ENCODE data around the gene SYCP2L. TPM values are rescaled to one million over a fixed set of nuclear protein-coding genes. Genes with fewer than 3 reads are reported as not detected.
A peak's percentile ranks its signal among the peaks of the same experiment; 100 is the strongest.

The SYCP2L gene
- polyA plus RNA-seq, 1 of the 3 experiments (the other 2 are of a cell fraction): 0.82 TPM

GRCh38 chr6:10896691-10897090 lies 9.8 kb downstream of the SYCP2L start:
- CTCF ChIA-PET: interaction anchor here (2.6 kb wide), 1 partner anchor 10 kb away, joined by 7 read pairs; the partner anchor contains the start of gene SYCP2L
- Histone ChIP-seq H3K79me2 (ENCODE audit: insufficient read depth) (no peaks in the 10 kb centered on the region), H3K36me3 (replicated peaks in 1 of 2; ENCODE audit: control insufficient read depth in 1 of 2, insufficient read depth in 2 of 2, low read length in 1 of 2) (no peaks in the 10 kb centered on the region), H2AFZ (ENCODE audit: low read depth) (no peak overlapping the region), H3K9ac (no peak overlapping the region), H3K9me3 (no peaks in the 10 kb centered on the region), H3K27me3 (ENCODE audit: insufficient read depth) (no peaks in the 10 kb centered on the region), H4K20me1 (ENCODE audit: insufficient read depth) (no peaks in the 10 kb centered on the region), H3K4me2 (no peak overlapping the region), H3K4me1 (ENCODE audit: control insufficient read depth in 1 of 2, insufficient read depth in 2 of 2, low read depth in 1 of 2, low read length in 1 of 2) (no peaks in the 10 kb centered on the region), H3K4me3 (ENCODE audit: low read depth in 2 of 2, low read length in 1 of 2) (no peak overlapping the region), H3K9me2 (no peaks in the 10 kb centered on the region), H3K27ac (ENCODE audit: low read depth in 2 of 2, low read length in 1 of 2) (no peak overlapping the region), H3F3A (replicated peaks; ENCODE audit: insufficient read depth) (no peaks in the 10 kb centered on the region)
- no peak for DNase-seq
- POLR2A ChIA-PET: interaction anchor here (0.8 kb wide), 1 partner anchor 405 kb away, joined by 3 read pairs; no protein-coding TSS in a partner anchor
- 64% methylated on average over 3 of the region's 3 CpGs for WGBS (ENCODE audit: low lambda C conversion rate)
- no peak for TF ChIP-seq TAF1 (IDR thresholded peaks at IDR 0.05; ENCODE audit: borderline replicate concordance, low read depth, low read length)
- TF ChIP-seq RXRA (IDR thresholded peaks at IDR 0.05; ENCODE audit: borderline replicate concordance, low read depth): no peak
- TF ChIP-seq MEF2A (IDR thresholded peaks at IDR 0.05; ENCODE audit: borderline replicate concordance, low read depth): no peak
- TF ChIP-seq SIN3A (IDR thresholded peaks at IDR 0.05; ENCODE audit: borderline replicate concordance, low read depth, low read length): no peak
- TF ChIP-seq TCF12 (IDR thresholded peaks at IDR 0.05): no peak
- TF ChIP-seq GABPA (IDR thresholded peaks at IDR 0.05; ENCODE audit: low read depth): no peak
- no peak for TF ChIP-seq USF2 (IDR thresholded peaks at IDR 0.05; ENCODE audit: borderline replicate concordance, low read depth, low read length)
- no peak for TF ChIP-seq NRF1 (IDR thresholded peaks at IDR 0.05; ENCODE audit: low read depth, low read length)
- TF ChIP-seq EZH2phosphoT487 (IDR thresholded peaks at IDR 0.05; ENCODE audit: borderline replicate concordance, low read depth): no peak
- TF ChIP-seq FOXJ3 (CRISPR knock-in tag; IDR thresholded peaks at IDR 0.05): no peak
- no peak for TF ChIP-seq SMC3 (IDR thresholded peaks at IDR 0.05; ENCODE audit: low read depth, low read length)
- no peak for TF ChIP-seq RAD21 (IDR thresholded peaks at IDR 0.05; ENCODE audit: low read length)
- no peak for TF ChIP-seq NFIC (IDR thresholded peaks at IDR 0.05; ENCODE audit: borderline replicate concordance)
- no peak for TF ChIP-seq JUND (IDR thresholded peaks at IDR 0.05)
- TF ChIP-seq GATA2 (CRISPR knock-in tag; IDR thresholded peaks at IDR 0.05): no peak
- no peak for TF ChIP-seq MXI1 (IDR thresholded peaks at IDR 0.05; ENCODE audit: low read depth, low read length)
- no peak for TF ChIP-seq FOSL2 (IDR thresholded peaks at IDR 0.05; ENCODE audit: borderline replicate concordance, low read depth)

GRCh38 chr6:10901770-10902169 lies 14.9 kb downstream of the SYCP2L start:
- 79% methylated on average over 4 of the region's 4 CpGs for WGBS (ENCODE audit: low lambda C conversion rate)
- no peaks in the 10 kb centered on the region for H3F3A ChIP-seq (replicated peaks; ENCODE audit: insufficient read depth)

More at GRCh38 chr6:10901770-10902169, 14.9 kb downstream of the SYCP2L start:
- Histone ChIP-seq H3K4me3 (ENCODE audit: low read depth in 2 of 2, low read length in 1 of 2) (no peak overlapping the region), H3K9me3 (no peaks in the 10 kb centered on the region), H3K4me1 (ENCODE audit: control insufficient read depth in 1 of 2, insufficient read depth in 2 of 2, low read depth in 1 of 2, low read length in 1 of 2) (no peaks in the 10 kb centered on the region), H3K27me3 (ENCODE audit: insufficient read depth) (no peaks in the 10 kb centered on the region), H3K36me3 (replicated peaks in 1 of 2; ENCODE audit: control insufficient read depth in 1 of 2, insufficient read depth in 2 of 2, low read length in 1 of 2) (no peaks in the 10 kb centered on the region), H3K4me2 (no peak overlapping the region), H3K27ac (ENCODE audit: low read depth in 2 of 2, low read length in 1 of 2) (no peak overlapping the region), H2AFZ (ENCODE audit: low read depth) (peak overlapping the region; percentile 35; the same call in 1 of the 2 replicates), H3K9ac (no peak overlapping the region), H3K9me2 (no peaks in the 10 kb centered on the region), H4K20me1 (ENCODE audit: insufficient read depth) (no peaks in the 10 kb centered on the region), H3K79me2 (ENCODE audit: insufficient read depth) (no peaks in the 10 kb centered on the region)
- ChIA-PET POLR2A (no interaction called here), CTCF (no interaction called here)
- DNase-seq: no peak
- TF ChIP-seq ZBTB33 (IDR thresholded peaks at IDR 0.05; ENCODE audit: borderline replicate concordance, low read depth): no peak

Measured in SK-N-SH (cell line).